RCC 7860 (cell line): ENCODE results near the gene NCOA6.

Experiments used
- DNase-seq: peaks from one replicate; pipeline ENCODE4 v3.0.0-alpha.2; 2015; ENCODE audit warnings: low spot score
- FAIRE-seq: peaks from 2 replicates; lab custom pipeline; 2012; peaks lifted over from hg19 to GRCh38; lab: Jason Lieb, UNC

NCOA6 gene

GRCh38 chr20:34825530-34826362 lies at the start of gene NCOA6:
Gene NCOA6, minus strand, starts transcription at chr20:34825651. Its CDS starts 43,296 bp downstream, at chr20:34782355.
- DNase-seq (peak; percentile 59), FAIRE-seq (no peak)

GRCh38 chr20:34874094-34874654 lies 48.7 kb upstream of the NCOA6 start:
- peak; percentile 79 for DNase-seq
- peak; percentile 53 for FAIRE-seq

- FAIRE-seq (no peak), DNase-seq (no peak)
Measured at GRCh38 chr20:34873583-34874093, 48.2 kb upstream of the NCOA6 start.

DNA sequence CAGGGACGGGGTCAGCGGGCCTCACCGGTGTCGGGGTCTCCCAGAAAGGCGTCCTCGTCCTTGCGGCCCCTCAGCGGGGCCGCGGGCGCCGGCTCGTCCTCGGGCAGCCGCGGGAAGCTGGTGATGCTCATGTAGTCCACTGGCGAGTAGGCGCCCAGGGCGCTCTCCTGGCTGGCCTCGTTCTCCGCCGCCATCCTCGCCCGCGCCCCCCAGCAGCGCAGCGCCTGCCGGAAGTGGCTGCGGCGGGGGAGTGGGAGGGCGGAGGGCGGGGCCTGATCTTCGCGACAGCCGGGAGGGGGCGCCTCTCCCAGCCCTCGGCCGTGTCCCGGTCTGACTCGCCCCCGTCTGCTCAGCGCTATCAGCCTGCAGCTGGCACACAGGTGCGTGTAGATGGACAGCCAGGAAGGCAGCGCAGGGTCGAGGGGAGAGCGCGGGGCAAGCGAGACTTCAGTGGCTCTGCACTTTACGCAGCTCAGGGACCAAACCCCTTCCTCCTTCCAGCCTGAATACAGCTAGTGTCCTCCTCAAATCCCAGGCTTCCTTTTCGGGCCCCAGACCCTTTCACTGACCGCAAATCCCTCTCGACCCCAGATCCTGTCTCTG lies 47.3 kb upstream of the NCOA6 start, which contains the start of gene GGT7:
TSS of gene GGT7 (minus strand) at position 235 of the 603 bp plus-strand sequence. CDS start at position 194, 41 bp downstream.
- FAIRE-seq (no peak), DNase-seq (peak; percentile 60)

DNA sequence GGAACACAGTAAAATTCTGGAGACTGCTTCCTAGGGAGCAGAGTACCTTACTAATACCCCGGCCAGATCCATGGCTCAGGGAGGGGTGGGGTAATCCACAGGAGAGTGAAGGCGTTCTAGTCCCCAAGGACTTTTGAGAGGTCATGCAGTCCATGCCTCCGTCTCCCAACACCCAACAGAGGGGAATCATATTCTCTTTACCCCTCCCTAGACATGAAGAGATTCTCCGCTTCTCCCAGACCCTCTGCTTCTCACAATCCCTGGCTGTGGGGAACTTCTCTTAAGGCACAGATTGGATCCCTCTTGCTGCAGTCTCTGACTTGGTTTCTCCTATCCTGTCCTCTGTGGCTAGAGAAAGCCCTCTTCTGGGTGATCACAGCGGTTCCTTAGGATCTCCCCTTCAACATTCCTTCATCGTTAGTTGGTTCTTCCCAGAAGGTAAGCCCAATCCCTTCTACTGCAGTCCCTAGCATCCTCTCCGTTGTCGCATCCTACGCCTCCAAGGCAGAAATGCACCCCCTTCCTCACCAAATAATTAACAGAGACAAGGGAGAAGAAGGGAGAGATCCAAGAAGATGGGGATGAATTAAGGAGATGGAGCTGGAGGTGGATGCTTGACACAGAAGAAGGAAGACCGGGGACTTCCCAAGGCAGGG lies 46.6 kb upstream of the NCOA6 start:
- DNase-seq (no peak), FAIRE-seq (no peak)

DNA sequence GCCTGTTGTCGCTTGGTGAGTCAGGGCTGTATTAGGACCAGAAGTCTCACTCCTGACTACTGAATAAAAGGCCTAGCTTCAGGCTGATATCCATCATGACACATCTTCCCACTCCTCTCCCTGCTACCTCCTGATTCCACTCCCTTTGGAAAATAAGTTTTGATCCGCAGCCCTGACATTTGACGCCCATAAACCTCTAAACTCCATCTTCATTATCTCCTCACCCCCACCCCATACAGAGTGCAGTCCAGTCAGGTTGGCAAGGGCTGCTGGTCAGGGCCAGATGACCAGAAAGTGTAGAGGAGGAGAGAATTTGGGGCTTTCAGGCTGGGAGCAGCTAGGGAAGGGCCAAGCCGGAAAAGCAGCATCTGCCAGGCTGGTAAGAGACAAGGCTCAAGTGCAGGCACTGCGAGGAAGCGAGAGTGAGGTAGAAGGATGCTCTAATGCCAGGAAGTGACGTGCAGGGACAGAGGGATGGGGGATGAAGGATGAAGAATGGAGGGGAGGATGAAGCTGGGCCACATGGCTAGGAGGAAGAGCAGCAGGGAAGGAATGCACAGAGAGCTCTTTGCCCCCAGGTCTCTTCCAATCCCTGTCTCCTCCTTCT lies 46.0 kb upstream of the NCOA6 start:
- DNase-seq (no peak), FAIRE-seq (no peak)

GRCh38 chr20:34864216-34864615 lies 38.8 kb upstream of the NCOA6 start:
- no peak for DNase-seq
- no peak for FAIRE-seq

- FAIRE-seq, result no peak
- DNase-seq, result no peak
Measured at GRCh38 chr20:34863421-34863965, 38.0 kb upstream of the NCOA6 start.

- FAIRE-seq, result no peak
- no peak for DNase-seq
Measured at GRCh38 chr20:34862724-34863123, 37.3 kb upstream of the NCOA6 start.

GRCh38 chr20:34861386-34862084 lies 36.1 kb upstream of the NCOA6 start:
- DNase-seq, result no peak
- no peak for FAIRE-seq

DNA sequence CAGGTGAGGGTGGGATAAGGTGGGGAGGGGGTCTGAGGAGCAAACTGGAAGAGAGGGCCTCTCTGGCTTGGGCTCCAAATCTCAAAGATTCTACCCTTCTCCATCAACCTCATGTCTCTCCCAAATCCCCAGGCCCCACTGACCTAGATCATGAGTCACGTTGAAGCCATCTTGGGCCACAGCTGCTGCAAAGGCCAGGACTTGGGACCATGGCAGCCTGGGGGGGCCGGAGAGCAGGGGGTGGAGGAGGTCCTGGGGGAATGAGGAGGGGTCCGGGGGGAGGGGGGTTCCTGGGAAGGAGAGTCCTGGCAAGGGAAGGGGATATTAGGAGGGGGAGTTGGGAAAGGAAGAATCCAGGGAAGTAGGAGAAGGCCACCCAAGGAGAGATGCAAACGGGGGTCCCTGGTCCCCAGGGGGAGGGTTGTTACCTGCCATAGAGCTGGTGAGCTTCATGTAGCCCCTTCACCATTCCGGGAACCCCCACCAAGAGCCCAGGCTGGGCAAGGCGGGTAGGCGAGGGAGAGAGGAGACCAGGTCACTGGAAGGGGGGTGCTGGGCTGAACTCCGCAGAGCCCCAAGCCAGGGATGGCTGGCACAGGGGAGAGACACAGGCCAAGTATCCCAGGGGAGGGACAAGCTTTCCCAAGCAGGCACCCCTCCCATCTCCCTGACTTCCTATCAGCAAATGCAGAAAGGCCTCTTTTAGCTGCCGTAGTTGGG lies 34.5 kb upstream of the NCOA6 start:
- FAIRE-seq (no peak), DNase-seq (no peak)

- FAIRE-seq, result no peak
- DNase-seq, result no peak
Measured at GRCh38 chr20:34859367-34859766, 33.9 kb upstream of the NCOA6 start.

DNA sequence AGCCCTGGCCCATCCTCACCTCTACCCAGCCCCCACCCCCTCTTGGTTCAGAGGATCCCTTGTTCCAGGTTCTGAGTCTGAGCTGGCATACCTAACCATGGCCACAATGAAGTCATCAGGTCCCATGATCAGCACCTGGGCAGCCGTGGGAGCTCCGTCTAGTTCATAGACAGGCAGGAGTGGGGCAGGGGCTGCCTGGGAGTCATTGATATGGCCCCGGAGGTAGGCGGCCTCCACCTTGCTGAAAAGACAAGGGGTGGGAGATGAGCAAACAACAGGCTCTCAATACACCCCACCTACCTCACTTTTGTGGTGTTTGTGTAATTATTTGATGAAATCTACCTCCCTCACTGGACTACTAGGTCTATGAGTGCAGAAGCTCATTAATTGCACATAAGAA lies 26.8 kb upstream of the NCOA6 start:
- FAIRE-seq (no peak), DNase-seq (no peak)

DNA sequence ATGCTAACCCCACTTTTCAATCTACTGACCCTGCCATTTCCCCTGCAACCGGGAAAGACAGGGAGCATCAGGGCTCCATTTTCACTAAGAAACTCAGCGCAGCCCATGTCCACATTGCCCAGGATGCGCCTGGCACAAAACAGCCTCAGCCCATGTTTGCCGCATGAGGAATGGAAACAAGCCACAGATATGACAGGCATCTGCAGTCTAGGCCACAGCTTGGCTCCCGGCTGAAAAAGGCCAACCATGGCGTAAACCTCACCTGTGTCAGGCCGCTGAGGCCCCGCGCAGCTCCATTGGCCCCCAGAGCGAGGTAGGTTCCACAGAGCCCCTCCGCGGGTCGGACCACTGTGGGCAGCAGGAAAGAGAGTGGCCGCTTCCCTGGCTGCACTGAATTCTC lies 25.5 kb upstream of the NCOA6 start:
- DNase-seq, result no peak
- FAIRE-seq, result no peak

- no peak for FAIRE-seq
- DNase-seq, result no peak
Measured at GRCh38 chr20:34849778-34850177, 24.3 kb upstream of the NCOA6 start.

DNA sequence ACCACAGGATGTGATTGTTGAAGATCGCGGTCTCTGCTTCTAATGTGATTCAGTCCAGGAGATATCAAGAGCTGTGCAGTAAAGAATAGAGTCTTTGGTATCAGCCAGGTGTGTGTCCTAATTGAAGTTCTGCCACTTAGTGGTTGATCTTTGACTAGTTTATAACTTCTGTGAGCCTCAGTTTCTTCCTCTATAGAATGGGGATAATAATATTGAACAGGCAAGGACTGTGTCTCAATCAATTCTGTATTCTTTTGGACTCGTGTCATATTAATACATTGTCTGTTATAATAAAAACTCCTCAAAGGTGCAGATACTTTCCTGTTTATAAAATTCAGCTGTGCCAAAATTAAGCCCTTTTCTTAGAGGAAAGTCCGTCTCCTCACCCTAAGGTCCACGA lies 23.1 kb upstream of the NCOA6 start:
- FAIRE-seq (no peak), DNase-seq (no peak)

- DNase-seq, result no peak
- no peak for FAIRE-seq
Measured at GRCh38 chr20:34843421-34843820, 18.0 kb upstream of the NCOA6 start.

DNA sequence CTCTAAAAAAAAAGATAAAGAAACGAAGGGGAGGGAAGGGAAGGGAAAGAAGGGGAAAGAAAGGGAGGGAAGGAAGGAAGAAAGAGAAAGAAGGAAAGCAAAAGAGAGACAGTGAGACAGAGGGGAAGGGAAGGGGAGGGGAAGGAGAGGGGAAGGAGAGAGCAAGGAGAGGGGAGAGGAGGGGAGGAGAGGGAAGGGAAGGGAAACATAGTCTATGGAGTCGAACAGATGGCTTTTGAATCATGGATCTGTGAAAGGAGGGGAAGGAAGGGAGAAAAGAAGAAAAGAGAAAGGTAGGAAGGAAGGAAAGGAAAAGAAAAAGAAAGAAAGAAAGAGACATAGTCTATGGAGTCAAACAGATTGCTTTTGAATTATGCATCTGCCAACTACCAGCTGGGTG lies 16.7 kb upstream of the NCOA6 start:
- no peak for DNase-seq
- no peak for FAIRE-seq

DNA sequence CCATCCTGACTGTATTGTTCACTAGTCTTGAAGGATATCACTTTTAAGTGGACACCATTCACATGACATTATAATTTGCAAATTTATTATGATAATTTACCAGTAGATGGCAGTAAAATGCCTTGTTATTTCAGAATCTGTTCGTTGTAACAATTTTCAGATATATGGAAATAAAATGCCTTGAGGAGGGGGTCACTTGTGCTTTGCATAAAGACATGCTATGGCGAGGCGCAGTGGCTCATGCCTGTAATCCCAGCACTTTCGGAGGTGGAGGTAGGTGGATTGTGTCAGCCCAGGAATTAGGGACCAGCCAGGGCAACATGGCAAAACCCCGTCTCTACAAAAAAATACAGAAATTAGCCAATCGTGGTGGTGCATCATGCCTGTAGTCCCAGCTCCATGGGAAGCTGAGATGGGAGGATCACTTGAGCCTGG lies 9.0 kb upstream of the NCOA6 start:
- FAIRE-seq, result peak; percentile 81
- DNase-seq, result peak; percentile 44
